Type B pancreatic cell (in vitro differentiated cells): ENCODE data around the gene ZNF322. TPM values are rescaled to one million over a fixed set of nuclear protein-coding genes. Genes with fewer than 3 reads are reported as not detected.

Experiments used
- DNase-seq: peaks from one replicate; pipeline ENCODE4 v3.0.0; 2021; ENCODE audit warnings: mixed read lengths; ENCODE audit not compliant: unreplicated experiment; ENCODE audit errors: extremely low spot score
- H3K27ac Mint-ChIP-seq: 2 replicates; pipeline ENCODE4 v1.8.0; 2021; ENCODE audit warnings: mild to moderate bottlenecking, mixed read lengths
- H3K27me3 Mint-ChIP-seq: 2 replicates; pipeline ENCODE4 v1.8.0; 2021; ENCODE audit warnings: mixed read lengths
- H3K36me3 Mint-ChIP-seq: 2 replicates; pipeline ENCODE4 v1.8.0; 2021; ENCODE audit warnings: mixed read lengths
- H3K4me1 Mint-ChIP-seq: one replicate; pipeline ENCODE4 v1.8.0; 2021; ENCODE audit warnings: mixed read lengths; ENCODE audit not compliant: unreplicated experiment
- H3K4me3 Mint-ChIP-seq: 2 replicates; pipeline ENCODE4 v1.8.0; 2021; ENCODE audit warnings: mild to moderate bottlenecking, mixed read lengths
- H3K9me3 Mint-ChIP-seq: 2 replicates; pipeline ENCODE4 v1.8.0; 2021; ENCODE audit warnings: mixed read lengths
- total RNA-seq: library from RNA; stranded (reverse); gene quantifications from 2 replicates; pipeline ENCODE4 v1.2.1, GENCODE V29; 2021; ENCODE audit warnings: low replicate concordance
- TF ChIP-seq, protein P1 (sequence below): fragments of 200-600 bp; sonication (generic); conservative IDR thresholded peaks from 2 replicates; pipeline ENCODE4 v1.5.0; 2021; ENCODE audit warnings: antibody characterized with exemption, mild to moderate bottlenecking

ZNF322 gene
- total RNA-seq, 1 donor from 2014 or later, result 40.2 TPM

GRCh38 chr6:26604797-26605196, 54.7 kb downstream of the ZNF322 start:
- Mint-ChIP-seq H3K27me3 (peaks cover 19% of the 10 kb centered on the region), H3K4me1 (no peaks in the 10 kb centered on the region), H3K36me3 (no peaks in the 10 kb centered on the region), H3K27ac (no peak overlapping the region), H3K9me3 (no peaks in the 10 kb centered on the region), H3K4me3 (no peak overlapping the region)
- DNase-seq, result no peak
- TF ChIP-seq, protein P1, sequence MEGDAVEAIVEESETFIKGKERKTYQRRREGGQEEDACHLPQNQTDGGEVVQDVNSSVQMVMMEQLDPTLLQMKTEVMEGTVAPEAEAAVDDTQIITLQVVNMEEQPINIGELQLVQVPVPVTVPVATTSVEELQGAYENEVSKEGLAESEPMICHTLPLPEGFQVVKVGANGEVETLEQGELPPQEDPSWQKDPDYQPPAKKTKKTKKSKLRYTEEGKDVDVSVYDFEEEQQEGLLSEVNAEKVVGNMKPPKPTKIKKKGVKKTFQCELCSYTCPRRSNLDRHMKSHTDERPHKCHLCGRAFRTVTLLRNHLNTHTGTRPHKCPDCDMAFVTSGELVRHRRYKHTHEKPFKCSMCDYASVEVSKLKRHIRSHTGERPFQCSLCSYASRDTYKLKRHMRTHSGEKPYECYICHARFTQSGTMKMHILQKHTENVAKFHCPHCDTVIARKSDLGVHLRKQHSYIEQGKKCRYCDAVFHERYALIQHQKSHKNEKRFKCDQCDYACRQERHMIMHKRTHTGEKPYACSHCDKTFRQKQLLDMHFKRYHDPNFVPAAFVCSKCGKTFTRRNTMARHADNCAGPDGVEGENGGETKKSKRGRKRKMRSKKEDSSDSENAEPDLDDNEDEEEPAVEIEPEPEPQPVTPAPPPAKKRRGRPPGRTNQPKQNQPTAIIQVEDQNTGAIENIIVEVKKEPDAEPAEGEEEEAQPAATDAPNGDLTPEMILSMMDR, result no peak

DNA sequence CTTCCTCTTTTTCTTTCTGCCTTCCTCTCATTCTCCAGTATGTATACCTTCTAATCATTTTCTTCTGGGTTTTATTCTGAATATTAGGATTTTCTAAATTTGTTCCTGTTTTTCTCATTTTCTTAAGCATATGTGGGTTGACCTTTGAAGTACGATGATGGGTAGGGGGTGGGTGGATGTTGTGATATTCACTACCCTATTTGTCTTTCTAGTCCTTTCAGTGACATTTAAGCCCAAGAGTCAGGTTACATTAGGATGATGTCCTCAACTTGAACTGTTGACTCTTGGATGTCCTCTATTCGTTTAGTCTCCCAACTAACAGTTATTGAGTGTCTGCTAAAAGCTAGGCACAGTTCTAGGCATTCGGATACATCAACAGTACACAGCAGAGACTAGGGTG, 55.5 kb downstream of the ZNF322 start:
- no peak for DNase-seq
- no peak overlapping the region for H3K4me3 Mint-ChIP-seq
- H3K36me3 Mint-ChIP-seq, result no peaks in the 10 kb centered on the region
- no peaks in the 10 kb centered on the region for H3K4me1 Mint-ChIP-seq
- TF ChIP-seq, protein P1, result no peak
- no peak overlapping the region for H3K27ac Mint-ChIP-seq
- no peaks in the 10 kb centered on the region for H3K9me3 Mint-ChIP-seq
- peaks cover 13% of the 10 kb centered on the region for H3K27me3 Mint-ChIP-seq

- no peaks in the 10 kb centered on the region for H3K36me3 Mint-ChIP-seq
- no peaks in the 10 kb centered on the region for H3K9me3 Mint-ChIP-seq
- H3K4me3 Mint-ChIP-seq, result no peak overlapping the region
- H3K4me1 Mint-ChIP-seq, result no peaks in the 10 kb centered on the region
- H3K27me3 Mint-ChIP-seq, result peaks cover 4% of the 10 kb centered on the region
- no peak for DNase-seq
- no peak overlapping the region for H3K27ac Mint-ChIP-seq
- TF ChIP-seq, protein P1, result no peak
Measured at GRCh38 chr6:26602262-26602661, 57.3 kb downstream of the ZNF322 start.

DNA sequence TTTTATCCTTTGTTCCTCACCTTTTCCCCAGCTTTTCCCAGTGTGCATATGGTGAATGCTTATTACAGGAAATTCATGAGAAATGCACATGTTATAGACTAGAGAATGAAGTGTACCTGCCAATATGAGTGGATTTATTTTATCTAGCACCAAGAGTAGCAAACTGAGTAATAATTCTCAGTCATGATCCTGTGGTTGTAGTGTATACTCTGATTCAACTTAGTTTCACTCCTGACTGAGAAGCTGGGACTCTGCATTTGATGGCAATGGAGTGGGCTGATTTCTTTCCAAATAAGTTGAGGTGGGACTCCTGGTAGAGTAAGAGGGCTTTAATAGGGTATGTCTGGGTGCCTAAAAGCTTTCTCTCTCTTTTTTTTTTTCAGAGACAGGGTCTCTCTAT, 58.8 kb downstream of the ZNF322 start:
- TF ChIP-seq, protein P1, result no peak
- Mint-ChIP-seq H3K9me3 (no peaks in the 10 kb centered on the region), H3K27ac (no peak overlapping the region), H3K27me3 (no peaks in the 10 kb centered on the region), H3K36me3 (no peaks in the 10 kb centered on the region), H3K4me1 (no peaks in the 10 kb centered on the region), H3K4me3 (peak overlapping the region; percentile 63)
- DNase-seq, result no peak

DNA sequence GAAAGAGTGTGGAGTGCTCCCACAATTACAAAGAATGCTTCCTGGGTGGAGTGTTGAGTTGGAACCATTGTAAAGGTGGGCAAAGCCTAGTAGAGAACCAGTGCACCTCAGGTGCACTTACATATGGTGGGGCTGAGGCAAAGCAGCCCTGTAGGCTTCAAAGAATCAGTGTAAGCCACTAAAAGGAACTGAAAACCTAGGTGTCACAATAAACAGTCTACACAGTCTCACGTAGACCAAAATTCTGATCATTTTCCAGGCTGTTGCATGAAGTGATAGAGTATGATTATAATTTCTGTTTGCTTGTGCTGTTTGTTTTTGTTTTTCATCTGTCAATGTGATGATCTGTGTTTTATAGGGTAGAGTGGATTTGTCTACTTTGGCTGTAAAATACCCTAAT, 60.0 kb downstream of the ZNF322 start:
- peak overlapping the region; percentile 56 for H3K4me3 Mint-ChIP-seq
- H3K9me3 Mint-ChIP-seq, result no peaks in the 10 kb centered on the region
- DNase-seq, result no peak
- no peaks in the 10 kb centered on the region for H3K4me1 Mint-ChIP-seq
- TF ChIP-seq, protein P1, result no peak
- H3K27ac Mint-ChIP-seq, result no peak overlapping the region
- peaks cover 4% of the 10 kb centered on the region for H3K27me3 Mint-ChIP-seq
- H3K36me3 Mint-ChIP-seq, result no peaks in the 10 kb centered on the region

- Mint-ChIP-seq H3K4me3 (peak overlapping the region; percentile 56), H3K27ac (no peak overlapping the region), H3K36me3 (no peaks in the 10 kb centered on the region), H3K9me3 (no peaks in the 10 kb centered on the region), H3K27me3 (peaks cover 9% of the 10 kb centered on the region), H3K4me1 (no peaks in the 10 kb centered on the region)
- DNase-seq, result no peak
- TF ChIP-seq, protein P1, result no peak
Measured at GRCh38 chr6:26599134-26599533, 60.4 kb downstream of the ZNF322 start.
